ENCODE measurements around the gene SUCO.
"Not testable (repeated sequence)": the region's sequence is repeated elsewhere in the genome, so short reads cannot be mapped to it uniquely, and the experiment has no call there.

Gene SUCO

GRCh38 chr1:172613294-172613693, 80.3 kb downstream of the SUCO start:
- no peak for DNase-seq

DNA sequence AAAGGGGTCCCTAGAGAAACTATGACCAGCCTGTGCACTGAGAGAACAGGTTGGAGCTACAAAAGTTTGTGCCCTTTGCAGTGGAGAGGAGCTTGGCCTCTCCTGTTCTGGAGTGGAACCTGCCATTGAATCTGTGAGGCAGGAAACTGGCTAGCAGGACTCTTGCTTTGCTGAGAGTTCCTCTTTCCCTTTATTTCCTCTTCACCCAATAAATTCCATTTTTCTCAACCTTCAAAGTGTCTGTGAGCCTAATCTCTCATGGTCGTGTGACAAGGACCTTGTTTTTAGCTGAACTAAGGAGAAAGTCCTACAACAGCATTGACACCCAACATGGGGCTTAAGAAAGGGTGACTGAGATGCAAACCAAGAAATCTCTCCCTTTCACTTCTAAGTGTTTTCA, 83.2 kb downstream of the SUCO start:
- DNase-seq, result no peak

- DNase-seq, result no peak
Observed at GRCh38 chr1:172616636-172617035, 83.7 kb downstream of the SUCO start.

- DNase-seq, result not testable (repeated sequence)
Observed at GRCh38 chr1:172620603-172621002, 87.7 kb downstream of the SUCO start.

- no peak for DNase-seq
Observed at GRCh38 chr1:172622541-172622940, 89.6 kb downstream of the SUCO start.

GRCh38 chr1:172623748-172624147, 90.8 kb downstream of the SUCO start:
- no peak for DNase-seq

DNA sequence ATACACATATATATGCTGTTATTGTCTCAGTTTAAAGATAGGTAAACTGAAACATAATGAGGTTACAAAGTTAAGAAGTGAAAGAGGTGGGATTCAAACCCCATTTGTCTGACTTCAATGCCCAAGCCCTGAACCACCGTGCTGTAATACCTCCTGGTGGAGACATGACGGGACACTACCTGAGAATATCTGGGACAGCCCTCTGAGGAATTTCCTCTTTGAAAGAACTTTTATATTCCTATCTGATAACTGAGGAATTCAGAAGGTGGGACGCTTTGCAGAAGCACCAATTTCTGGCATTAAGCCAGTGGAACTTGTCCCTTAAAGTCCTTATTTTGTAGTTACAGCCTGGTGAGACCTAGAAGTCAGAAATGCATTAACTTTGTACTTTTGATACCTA, 93.9 kb downstream of the SUCO start:
- DNase-seq, result no peak

- DNase-seq, result no peak
Observed at GRCh38 chr1:172627702-172628101, 94.8 kb downstream of the SUCO start.

DNA sequence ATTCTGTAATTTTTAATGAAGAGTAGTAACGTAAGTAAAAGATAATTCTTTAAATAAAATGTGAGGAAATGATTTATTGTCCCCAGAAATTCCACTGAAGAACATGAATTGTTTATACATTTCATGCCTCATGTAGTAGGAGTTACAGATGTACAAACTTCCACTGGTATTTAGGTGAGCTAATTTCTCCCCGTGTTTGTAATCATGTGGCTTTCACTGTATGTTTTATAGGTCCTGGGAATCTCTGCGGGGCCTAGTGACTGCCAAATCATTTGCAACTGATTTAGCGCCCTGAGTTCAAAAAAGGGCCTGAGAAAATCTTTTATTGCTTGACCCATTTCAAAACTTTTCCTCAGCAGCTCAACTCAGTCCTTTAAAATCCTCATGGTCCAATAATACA, 95.5 kb downstream of the SUCO start:
- DNase-seq, result no peak

DNA sequence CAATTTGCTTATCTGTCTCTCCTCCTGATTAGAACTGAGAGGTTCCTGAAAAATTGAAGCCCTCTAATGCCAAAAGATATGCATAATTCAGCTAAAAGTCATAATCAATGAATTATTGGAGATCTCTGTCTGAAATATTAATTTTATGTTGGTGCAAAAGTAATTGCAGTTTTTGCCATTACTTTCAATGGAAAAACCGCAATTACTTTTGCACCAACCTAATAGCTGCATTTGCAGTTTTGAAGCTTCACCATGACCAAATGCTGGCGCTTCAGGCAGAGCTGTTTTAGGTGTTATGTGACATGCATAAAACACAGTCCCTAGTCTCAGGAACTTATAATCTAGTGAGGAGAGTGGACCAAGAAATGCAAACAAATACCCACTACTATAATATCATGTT, 96.2 kb downstream of the SUCO start:
- DNase-seq, result no peak

DNA sequence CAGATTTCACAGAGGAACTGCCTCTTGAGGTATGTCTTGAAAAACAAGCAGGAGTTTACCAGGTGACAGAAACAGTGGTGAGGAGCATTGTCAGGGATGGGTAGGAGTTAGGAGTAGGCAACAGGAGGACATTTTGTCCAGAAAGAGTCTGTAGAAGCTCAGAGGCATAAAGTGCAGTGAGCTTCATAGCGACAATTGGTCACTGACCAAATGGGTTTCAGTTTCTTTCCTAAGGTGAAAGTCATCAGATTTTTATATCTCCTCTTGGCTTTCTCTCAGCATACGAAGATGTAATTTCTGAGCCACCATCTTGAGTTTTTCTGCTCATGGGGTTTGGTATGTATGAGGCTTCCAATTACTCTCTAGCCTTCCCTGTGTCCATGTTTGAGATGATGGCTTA, 96.7 kb downstream of the SUCO start:
- DNase-seq, result no peak

- DNase-seq, result no peak
Observed at GRCh38 chr1:172630056-172630818, 97.3 kb downstream of the SUCO start.

DNA sequence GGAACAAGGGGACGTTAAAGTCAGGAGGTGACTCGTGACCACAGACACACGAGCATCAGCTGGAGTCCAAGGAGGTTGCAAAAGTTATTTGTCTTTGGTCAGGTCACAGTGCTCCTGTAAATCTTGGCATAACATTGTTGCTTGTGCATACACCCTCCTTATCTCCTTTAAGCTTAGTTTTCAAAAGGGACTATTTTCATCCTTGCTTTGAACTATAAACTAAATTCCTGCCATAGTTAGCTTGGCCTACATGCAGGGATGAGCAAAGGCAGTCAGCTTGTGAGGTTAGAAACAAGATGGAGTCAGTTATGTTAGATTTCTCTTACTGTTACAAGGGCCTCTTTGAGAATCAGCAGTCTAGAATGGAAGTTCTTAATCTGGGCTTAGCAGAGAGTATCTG, 97.9 kb downstream of the SUCO start:
- DNase-seq, result no peak

DNA sequence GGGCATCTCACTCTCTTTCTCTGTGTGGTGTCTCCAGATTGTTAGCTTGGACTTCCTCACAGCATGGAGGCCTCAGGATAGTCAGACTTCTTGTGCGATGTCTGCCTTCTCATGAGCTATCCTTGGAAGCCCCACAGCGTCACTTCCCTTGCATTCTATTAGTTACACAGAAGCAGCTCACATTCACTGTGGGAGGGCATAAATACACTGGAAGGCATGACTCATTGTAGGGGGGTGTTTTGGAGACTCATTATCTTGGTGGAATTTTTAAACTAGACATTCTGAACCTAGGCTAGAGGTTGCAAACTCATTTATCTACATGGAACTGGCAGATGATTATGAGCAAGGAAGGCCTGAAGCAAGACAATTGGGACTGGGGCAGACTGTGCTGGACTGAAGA, 104.6 kb downstream of the SUCO start:
- no peak for DNase-seq

- no peak for DNase-seq
Observed at GRCh38 chr1:172638249-172638648, 105.3 kb downstream of the SUCO start.

DNA sequence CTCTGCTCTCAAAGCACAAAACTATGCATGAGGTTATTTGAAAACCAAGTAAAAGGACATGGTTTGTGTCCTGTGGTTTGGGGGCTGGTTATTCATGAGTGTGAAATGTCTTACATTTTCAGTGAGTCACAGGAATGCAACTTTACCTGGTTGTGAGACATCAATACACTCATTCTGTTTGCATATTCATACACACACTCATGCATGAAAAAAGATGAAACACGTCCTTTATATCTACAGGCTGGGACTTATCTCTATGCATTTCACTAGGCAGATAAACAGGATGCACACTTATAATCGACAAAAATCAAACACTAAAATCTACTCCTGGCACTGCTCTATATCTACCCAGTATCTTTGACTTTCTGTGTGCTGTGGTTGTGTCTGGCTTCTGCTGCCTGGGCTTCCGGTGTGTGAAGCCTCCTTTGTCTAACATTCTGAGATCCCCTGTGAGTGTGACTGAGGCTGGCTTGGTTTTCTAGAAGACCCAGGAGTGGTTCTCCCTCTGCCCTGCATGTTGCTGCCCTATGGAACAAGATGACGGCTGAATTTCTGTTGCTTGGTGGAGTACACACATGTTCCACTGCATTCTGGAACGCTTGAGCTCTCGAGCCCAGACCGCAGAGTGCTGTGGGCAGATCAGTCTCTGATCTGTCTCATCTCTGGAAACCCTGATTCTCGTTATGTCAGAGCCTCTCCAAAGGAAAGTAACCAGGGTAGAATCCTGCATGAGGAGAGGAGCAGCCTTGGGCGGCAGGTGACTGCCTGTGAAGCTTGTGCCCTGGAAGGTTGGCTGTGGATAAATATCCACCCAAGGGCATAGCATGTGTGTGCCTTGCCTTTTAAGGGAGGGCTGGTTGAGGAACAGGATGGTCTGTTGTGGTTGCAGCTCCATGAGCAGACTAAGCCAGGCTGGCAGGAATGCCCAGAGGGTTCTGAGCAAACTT, 106.2 kb downstream of the SUCO start:
- DNase-seq, result peak; percentile 69 to 73

DNA sequence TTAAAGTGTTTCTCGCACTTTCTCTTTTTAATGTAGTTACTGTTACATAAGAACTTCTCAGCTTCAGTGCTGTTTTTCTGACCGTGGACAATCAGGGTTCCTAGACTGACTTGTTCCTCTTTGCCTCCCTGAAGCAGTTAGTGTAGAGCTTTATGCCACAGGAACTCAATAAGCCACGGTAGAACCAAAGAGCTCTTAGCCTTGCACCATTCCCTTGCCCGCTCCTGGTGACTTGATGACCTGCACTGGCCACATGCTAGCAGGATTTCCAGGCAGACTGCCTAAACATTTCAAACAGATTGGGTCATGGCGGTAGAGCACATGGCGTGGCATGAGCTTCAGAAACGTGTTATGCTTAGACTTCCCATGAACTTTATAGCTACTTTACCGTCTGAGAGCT, 107.2 kb downstream of the SUCO start:
- no peak for DNase-seq

DNA sequence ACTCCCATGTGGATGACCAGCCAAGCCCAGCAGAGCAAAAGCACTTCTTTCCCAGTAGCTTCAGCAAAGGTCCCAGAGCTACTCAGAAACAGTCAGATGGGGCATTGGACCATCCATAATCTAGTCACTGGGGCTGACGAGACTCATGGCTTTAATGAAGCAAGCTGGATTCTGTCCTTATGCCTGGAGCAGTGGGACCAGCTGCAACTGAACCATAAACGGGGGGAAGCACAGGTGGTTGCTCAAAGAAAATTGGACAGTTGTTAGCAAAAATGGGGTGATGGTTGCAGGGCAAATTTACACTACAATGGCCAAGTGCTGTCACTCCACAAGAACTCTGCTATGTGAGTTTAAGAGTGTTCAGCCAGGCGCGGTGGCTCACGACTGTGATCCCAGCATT, 108.5 kb downstream of the SUCO start:
- no peak for DNase-seq

GRCh38 chr1:172642970-172643369, 110.0 kb downstream of the SUCO start:
- no peak for DNase-seq

GRCh38 chr1:172646653-172647052, 113.7 kb downstream of the SUCO start:
- no peak for DNase-seq

DNA sequence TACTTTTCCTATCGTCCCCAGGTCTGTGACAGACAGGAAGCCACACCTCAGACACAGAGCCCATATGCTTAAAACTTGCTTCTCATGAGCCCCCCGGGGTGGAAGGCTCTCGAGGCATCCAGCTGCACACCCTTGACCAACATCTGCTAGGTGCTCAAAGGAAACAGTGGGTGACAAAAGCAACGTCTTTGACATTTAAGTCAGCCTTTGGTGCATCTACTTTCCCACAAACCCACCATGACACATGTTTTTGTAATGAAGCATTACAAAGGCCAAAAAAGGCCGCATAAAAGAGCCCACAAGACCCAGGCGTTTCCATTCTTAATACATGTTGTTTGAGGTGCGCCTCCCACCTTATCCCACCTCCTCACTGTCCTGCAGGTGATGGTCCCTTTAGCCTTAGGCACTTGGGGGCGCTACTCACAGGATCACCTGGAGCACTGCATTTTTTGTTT, 114.2 kb downstream of the SUCO start:
- DNase-seq, result no peak

DNA sequence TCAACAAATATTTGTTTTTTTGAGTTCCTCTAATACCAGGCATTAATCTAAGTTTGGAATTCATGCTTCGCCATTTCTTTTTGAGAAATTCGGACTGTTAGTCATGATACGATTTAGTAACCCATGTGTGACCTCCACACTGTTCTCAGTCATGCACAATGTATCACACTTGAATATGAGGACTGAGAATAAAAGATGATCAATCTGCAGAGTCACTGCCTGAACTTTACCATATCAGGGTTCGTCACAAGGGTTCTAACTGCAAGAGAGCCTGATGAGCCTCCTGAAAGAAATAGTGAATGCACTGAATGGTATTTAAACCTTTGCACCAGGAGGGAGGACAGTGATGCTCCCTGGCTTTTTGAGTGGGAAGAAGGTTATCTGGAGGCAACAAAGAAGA, 115.0 kb downstream of the SUCO start:
- no peak for DNase-seq

- DNase-seq, result no peak
Observed at GRCh38 chr1:172650474-172651193, 117.7 kb downstream of the SUCO start.
